ENCODE data around the gene MACROH2A2. TPM values are rescaled to one million over a fixed set of nuclear protein-coding genes. Genes with fewer than 3 reads are reported as not detected.
"Not testable (repeated sequence)": the region's sequence is repeated elsewhere in the genome, so short reads cannot be mapped to it uniquely, and the experiment has no call there.

MACROH2A2 gene
- polyA plus RNA-seq, 1 experiment = 2.7 TPM

GRCh38 chr10:70034232-70034631, 18.4 kb upstream of the MACROH2A2 start:
- TF ChIP-seq CTCF (IDR thresholded peaks at IDR 0.05; ENCODE audit: insufficient read depth, low read depth, low read length) = no peak
- H3K36me3 ChIP-seq (ENCODE audit: control insufficient read depth, insufficient read depth, low read length) = no peaks in the 10 kb centered on the region
- H3K4me3 ChIP-seq (ENCODE audit: low read depth, low read length) = no peak overlapping the region
- peaks cover 6% of the 10 kb centered on the region; the same call in 1 of the 2 replicates for H3K27me3 ChIP-seq (ENCODE audit: control insufficient read depth, insufficient read depth, low read length)
- POLR2A ChIA-PET = no interaction called here
- CTCF ChIA-PET = no interaction called here
- DNase-seq (ENCODE audit: low read depth) = no peak

GRCh38 chr10:70035531-70035930, 17.1 kb upstream of the MACROH2A2 start:
- no peak for TF ChIP-seq CTCF (IDR thresholded peaks at IDR 0.05; ENCODE audit: insufficient read depth, low read depth, low read length)

GRCh38 chr10:70038923-70039322, 13.7 kb upstream of the MACROH2A2 start:
- no peak for DNase-seq (ENCODE audit: low read depth)
- Histone ChIP-seq H3K27me3 (ENCODE audit: control insufficient read depth, insufficient read depth, low read length) (peaks cover 8% of the 10 kb centered on the region), H3K4me3 (ENCODE audit: low read depth, low read length) (no peak overlapping the region), H3K36me3 (ENCODE audit: control insufficient read depth, insufficient read depth, low read length) (no peaks in the 10 kb centered on the region)
- no peak for TF ChIP-seq CTCF (IDR thresholded peaks at IDR 0.05; ENCODE audit: insufficient read depth, low read depth, low read length)
- CTCF ChIA-PET = no interaction called here
- POLR2A ChIA-PET = no interaction called here

More at GRCh38 chr10:70035531-70035930, 17.1 kb upstream of the MACROH2A2 start:
- Histone ChIP-seq H3K4me3 (ENCODE audit: low read depth, low read length) (no peak overlapping the region), H3K27me3 (ENCODE audit: control insufficient read depth, insufficient read depth, low read length) (peaks cover 6% of the 10 kb centered on the region; the same call in 1 of the 2 replicates), H3K36me3 (ENCODE audit: control insufficient read depth, insufficient read depth, low read length) (no peaks in the 10 kb centered on the region)
- POLR2A ChIA-PET = no interaction called here
- CTCF ChIA-PET = no interaction called here
- DNase-seq (ENCODE audit: low read depth) = no peak

- DNase-seq (ENCODE audit: low read depth) = no peak
- Histone ChIP-seq H3K4me3 (ENCODE audit: low read depth, low read length) (no peak overlapping the region), H3K36me3 (ENCODE audit: control insufficient read depth, insufficient read depth, low read length) (no peaks in the 10 kb centered on the region), H3K27me3 (ENCODE audit: control insufficient read depth, insufficient read depth, low read length) (peaks cover 5% of the 10 kb centered on the region)
- TF ChIP-seq CTCF (IDR thresholded peaks at IDR 0.05; ENCODE audit: insufficient read depth, low read depth, low read length) = no peak
- POLR2A ChIA-PET = no interaction called here
- CTCF ChIA-PET = no interaction called here
Observed at GRCh38 chr10:70041016-70041415, 11.6 kb upstream of the MACROH2A2 start.

- DNase-seq (ENCODE audit: low read depth); POLR2A ChIA-PET; CTCF ChIA-PET: not testable (repeated sequence)
Observed at GRCh38 chr10:70041739-70042138, 10.9 kb upstream of the MACROH2A2 start.

GRCh38 chr10:70047066-70047465, 5.6 kb upstream of the MACROH2A2 start:
- POLR2A ChIA-PET; H3K36me3 ChIP-seq (ENCODE audit: control insufficient read depth, insufficient read depth, low read length); DNase-seq (ENCODE audit: low read depth); H3K4me3 ChIP-seq (ENCODE audit: low read depth, low read length); CTCF ChIA-PET: not testable (repeated sequence)
- H3K27me3 ChIP-seq (ENCODE audit: control insufficient read depth, insufficient read depth, low read length) = peaks cover 15% of the 10 kb centered on the region

More at GRCh38 chr10:70041739-70042138, 10.9 kb upstream of the MACROH2A2 start:
- not testable (repeated sequence) for H3K27me3 ChIP-seq (ENCODE audit: control insufficient read depth, insufficient read depth, low read length); H3K36me3 ChIP-seq (ENCODE audit: control insufficient read depth, insufficient read depth, low read length); H3K4me3 ChIP-seq (ENCODE audit: low read depth, low read length)

Measured in BJ (cell line).